Astrocyte (in vitro differentiated cells and primary cell): ENCODE results near the gene SLC24A4. TPM values are rescaled to one million over a fixed set of nuclear protein-coding genes. Genes with fewer than 3 reads are reported as not detected.

Source experiments
- DNase-seq: peaks from one replicate; pipeline ENCODE4 v3.0.0-alpha.2; 2010; ENCODE audit warnings: low read depth
- FAIRE-seq: peaks from 2 replicates; lab custom pipeline; 2011; peaks lifted over from hg19 to GRCh38; lab: Jason Lieb, UNC
- H2AFZ ChIP-seq: 2 replicates; pipeline ENCODE4 v1.6.0; 2012; ENCODE audit warnings: low read depth, low read length, inconsistent platforms
- H3K27ac ChIP-seq: 2 replicates; pipeline ENCODE4 v1.5.1; 2011; ENCODE audit warnings: low read depth, low read length, inconsistent platforms
- H3K27me3 ChIP-seq: 2 replicates; pipeline ENCODE4 v1.6.0; 2011; ENCODE audit warnings: low read length, inconsistent platforms; ENCODE audit not compliant: insufficient read depth
- H3K36me3 ChIP-seq: 2 replicates; pipeline ENCODE4 v1.5.1; 2011; ENCODE audit warnings: low read length, inconsistent platforms; ENCODE audit not compliant: insufficient read depth
- H3K4me1 ChIP-seq: 2 replicates; pipeline ENCODE4 v1.5.1; 2011; ENCODE audit warnings: low read length, inconsistent platforms; ENCODE audit not compliant: insufficient read depth
- H3K4me2 ChIP-seq: 2 replicates; pipeline ENCODE4 v1.6.0; 2012; ENCODE audit warnings: low read length, inconsistent platforms
- H3K4me3 ChIP-seq: 2 replicates; pipeline ENCODE4 v1.5.1; 2011; ENCODE audit warnings: low read depth, mild to moderate bottlenecking, low read length, inconsistent platforms; ENCODE audit not compliant: insufficient read depth
- H3K79me2 ChIP-seq: 2 replicates; pipeline ENCODE4 v1.6.0; 2012; ENCODE audit warnings: mild to moderate bottlenecking, low read length, inconsistent platforms; ENCODE audit not compliant: insufficient read depth
- H3K9ac ChIP-seq: 2 replicates; pipeline ENCODE4 v1.6.0; 2012; ENCODE audit warnings: mild to moderate bottlenecking, low read length, inconsistent platforms
- H3K9me3 ChIP-seq: 2 replicates; pipeline ENCODE4 v1.5.1; 2012; ENCODE audit warnings: low read depth, mild to moderate bottlenecking, low read length, inconsistent platforms; ENCODE audit not compliant: insufficient read depth
- H4K20me1 ChIP-seq: 2 replicates; pipeline ENCODE4 v1.6.0; 2012; ENCODE audit warnings: low read length, inconsistent platforms; ENCODE audit not compliant: insufficient read depth
- H3K27ac Mint-ChIP-seq: one replicate; pipeline ENCODE4 v1.8.0; 2021; ENCODE audit warnings: mild to moderate bottlenecking, mixed read lengths; ENCODE audit not compliant: unreplicated experiment
- H3K27me3 Mint-ChIP-seq: one replicate; pipeline ENCODE4 v1.8.0; 2021; ENCODE audit warnings: low read depth, mixed read lengths; ENCODE audit not compliant: unreplicated experiment
- H3K36me3 Mint-ChIP-seq: one replicate; pipeline ENCODE4 v1.8.0; 2021; ENCODE audit warnings: low read depth, mixed read lengths; ENCODE audit not compliant: unreplicated experiment
- H3K4me1 Mint-ChIP-seq: one replicate; pipeline ENCODE4 v1.8.0; 2021; ENCODE audit warnings: low read depth, mixed read lengths; ENCODE audit not compliant: unreplicated experiment
- H3K4me3 Mint-ChIP-seq: one replicate; pipeline ENCODE4 v1.8.0; 2021; ENCODE audit warnings: mild to moderate bottlenecking, moderate library complexity, mixed read lengths; ENCODE audit not compliant: unreplicated experiment
- H3K9me3 Mint-ChIP-seq: one replicate; pipeline ENCODE4 v1.8.0; 2021; ENCODE audit warnings: mild to moderate bottlenecking, mixed read lengths; ENCODE audit not compliant: unreplicated experiment
- CTCF ChIP-seq: IDR thresholded peaks from 2 replicates; pipeline ENCODE4 v1.5.1; 2011; ENCODE audit warnings: low read depth, mild to moderate bottlenecking, inconsistent platforms, low read length, moderate library complexity; ENCODE audit not compliant: insufficient read depth
- EZH2 ChIP-seq: IDR thresholded peaks from 2 replicates; pipeline ENCODE4 v1.6.1; 2012; ENCODE audit warnings: mild to moderate bottlenecking, low read length, inconsistent platforms; ENCODE audit not compliant: insufficient read depth
- total RNA-seq: library from RNA; stranded (reverse); gene quantifications from 2 replicates; pipeline ENCODE4 v1.2.1, GENCODE V29; 2021

Gene SLC24A4
- total RNA-seq, 1 donor from 2014 or later: not detected

- no peaks in the 10 kb centered on the region for H3K36me3 Mint-ChIP-seq
These were observed 18.0 kb downstream of the SLC24A4 start for GRCh38 chr14:92340931-92341330.

GRCh38 chr14:92341791-92342190 lies 18.8 kb downstream of the SLC24A4 start:
- H3K79me2 ChIP-seq: no peaks in the 10 kb centered on the region
- Mint-ChIP-seq H3K27ac (no peak overlapping the region), H3K27me3 (peaks cover 69% of the 10 kb centered on the region), H3K4me3 (no peak overlapping the region), H3K36me3 (no peaks in the 10 kb centered on the region), H3K9me3 (peaks cover 10% of the 10 kb centered on the region), H3K4me1 (no peaks in the 10 kb centered on the region)
- no peak for TF ChIP-seq CTCF
- TF ChIP-seq EZH2: no peak
- peaks cover 3% of the 10 kb centered on the region for H3K27me3 ChIP-seq
- no peaks in the 10 kb centered on the region for H3K36me3 ChIP-seq
- H3K4me3 ChIP-seq: no peak overlapping the region
- H4K20me1 ChIP-seq: no peaks in the 10 kb centered on the region
- no peaks in the 10 kb centered on the region for H3K9me3 ChIP-seq
- H2AFZ ChIP-seq: no peak overlapping the region
- FAIRE-seq (no peak), DNase-seq (no peak)
- H3K27ac ChIP-seq: no peak overlapping the region
- H3K4me1 ChIP-seq: no peaks in the 10 kb centered on the region
- no peak overlapping the region for H3K9ac ChIP-seq
- no peak overlapping the region for H3K4me2 ChIP-seq

More at GRCh38 chr14:92340931-92341330, 18.0 kb downstream of the SLC24A4 start:
- peaks cover 3% of the 10 kb centered on the region for H3K27me3 ChIP-seq
- H3K4me3 Mint-ChIP-seq: no peak overlapping the region
- no peaks in the 10 kb centered on the region for H3K79me2 ChIP-seq
- H3K9ac ChIP-seq: no peak overlapping the region
- FAIRE-seq (no peak), DNase-seq (no peak)
- H3K9me3 Mint-ChIP-seq: peaks cover 10% of the 10 kb centered on the region
- H3K4me2 ChIP-seq: no peak overlapping the region
- TF ChIP-seq EZH2 (no peak), CTCF (no peak)
- no peak overlapping the region for H3K27ac Mint-ChIP-seq
- no peaks in the 10 kb centered on the region for H4K20me1 ChIP-seq
- no peaks in the 10 kb centered on the region for H3K4me1 Mint-ChIP-seq
- H3K4me1 ChIP-seq: no peaks in the 10 kb centered on the region
- H2AFZ ChIP-seq: no peak overlapping the region
- H3K4me3 ChIP-seq: no peak overlapping the region
- no peaks in the 10 kb centered on the region for H3K9me3 ChIP-seq
- H3K27me3 Mint-ChIP-seq: peaks cover 71% of the 10 kb centered on the region
- H3K36me3 ChIP-seq: no peaks in the 10 kb centered on the region
- no peak overlapping the region for H3K27ac ChIP-seq

- H3K4me1 ChIP-seq: no peaks in the 10 kb centered on the region
- peaks cover 12% of the 10 kb centered on the region for H3K9me3 Mint-ChIP-seq
- H3K27me3 ChIP-seq: peaks cover 3% of the 10 kb centered on the region
- H3K4me3 Mint-ChIP-seq: no peak overlapping the region
- H3K27ac Mint-ChIP-seq: no peak overlapping the region
- H3K9me3 ChIP-seq: no peaks in the 10 kb centered on the region
- no peak overlapping the region for H3K4me2 ChIP-seq
- H3K79me2 ChIP-seq: no peaks in the 10 kb centered on the region
- FAIRE-seq (no peak), DNase-seq (no peak)
- H3K4me1 Mint-ChIP-seq: no peaks in the 10 kb centered on the region
- TF ChIP-seq EZH2 (no peak), CTCF (no peak)
- H3K36me3 ChIP-seq: no peaks in the 10 kb centered on the region
- no peak overlapping the region for H3K9ac ChIP-seq
- H3K27ac ChIP-seq: no peak overlapping the region
- no peaks in the 10 kb centered on the region for H3K36me3 Mint-ChIP-seq
- H2AFZ ChIP-seq: no peak overlapping the region
- H3K27me3 Mint-ChIP-seq: peaks cover 53% of the 10 kb centered on the region
- no peaks in the 10 kb centered on the region for H4K20me1 ChIP-seq
- no peak overlapping the region for H3K4me3 ChIP-seq
These were observed 25.2 kb downstream of the SLC24A4 start for GRCh38 chr14:92348154-92348553.
